Measurements from ENCODE around the gene STAT1.

The STAT1 gene

GRCh38 chr2:190922376-190922775 lies 91.6 kb downstream of the STAT1 start:
- Histone ChIP-seq H4K20me1 (ENCODE audit: insufficient read depth) (no peaks in the 10 kb centered on the region), H3K9ac (no peak overlapping the region), H3K27me3 (ENCODE audit: insufficient read depth, low read depth) (no peaks in the 10 kb centered on the region), H3K79me2 (ENCODE audit: insufficient read depth, low read depth) (no peaks in the 10 kb centered on the region), H3K4me1 (ENCODE audit: low read depth, poor library complexity, severe bottlenecking) (no peaks in the 10 kb centered on the region), H2AFZ (ENCODE audit: low read depth) (no peak overlapping the region), H3K27ac (no peak overlapping the region), H3K4me3 (IDR thresholded peaks at IDR 0.05; ENCODE audit: insufficient read depth, low read depth, low read length) (no peak overlapping the region), H3K4me2 (no peak overlapping the region), H3K36me3 (ENCODE audit: insufficient read depth) (peaks cover 19% of the 10 kb centered on the region; the same call in 1 of the 2 replicates)
- no peak for TF ChIP-seq CTCF (conservative IDR thresholded peaks at IDR 0.05; ENCODE audit: low read depth, low read length)

- Histone ChIP-seq H3K36me3 (ENCODE audit: insufficient read depth) (peaks cover 15% of the 10 kb centered on the region; the same call in 1 of the 2 replicates), H3K27me3 (ENCODE audit: insufficient read depth, low read depth) (no peaks in the 10 kb centered on the region), H3K4me2 (no peak overlapping the region), H3K79me2 (ENCODE audit: insufficient read depth, low read depth) (no peaks in the 10 kb centered on the region), H4K20me1 (ENCODE audit: insufficient read depth) (no peaks in the 10 kb centered on the region), H3K4me1 (ENCODE audit: low read depth, poor library complexity, severe bottlenecking) (no peaks in the 10 kb centered on the region), H3K27ac (no peak overlapping the region), H3K9ac (no peak overlapping the region), H3K4me3 (IDR thresholded peaks at IDR 0.05; ENCODE audit: insufficient read depth, low read depth, low read length) (no peak overlapping the region), H2AFZ (ENCODE audit: low read depth) (no peak overlapping the region)
- no peak for TF ChIP-seq CTCF (conservative IDR thresholded peaks at IDR 0.05; ENCODE audit: low read depth, low read length)
Measured at GRCh38 chr2:190920085-190920484, 93.9 kb downstream of the STAT1 start.
